OCI-LY1 (cell line): ENCODE results near the gene VPS52.

Experiments
- H2AFZ ChIP-seq: fragments of 200-600 bp; sonication (generic), shearing (Covaris generic); 2 replicates; pipeline ENCODE4 v1.6.0; 2014; ENCODE audit warnings: antibody characterized with exemption, mild to moderate bottlenecking, low read length
- H3F3A ChIP-seq: fragments of 200-600 bp; sonication (generic), shearing (Covaris generic); 2 replicates; pipeline ENCODE4 v1.6.0; 2014; ENCODE audit warnings: mild to moderate bottlenecking, antibody characterized with exemption, low read length, moderate library complexity; ENCODE audit not compliant: insufficient read depth
- H3K27ac ChIP-seq: fragments of 200-600 bp; sonication (generic); 2 replicates; pipeline ENCODE4 v1.5.1; 2014; ENCODE audit warnings: low read length, mixed run types, mild to moderate bottlenecking, low read depth; ENCODE audit not compliant: poor library complexity, severe bottlenecking
- H3K27me3 ChIP-seq: fragments of 200-600 bp; sonication (generic); 2 replicates; pipeline ENCODE4 v1.6.0; 2014; ENCODE audit warnings: antibody characterized with exemption, mild to moderate bottlenecking, low read length, moderate library complexity; ENCODE audit not compliant: insufficient read depth
- H3K36me3 ChIP-seq: fragments of 200-600 bp; sonication (generic); 2 replicates; pipeline ENCODE4 v1.6.1; 2014; ENCODE audit warnings: mild to moderate bottlenecking, antibody characterized with exemption, low read length, moderate library complexity, mixed read lengths; ENCODE audit not compliant: insufficient read depth
- H3K4me1 ChIP-seq: fragments of 200-600 bp; sonication (generic); 2 replicates; pipeline ENCODE4 v1.5.1; 2014; ENCODE audit warnings: mild to moderate bottlenecking, low read length, moderate library complexity; ENCODE audit not compliant: insufficient read depth, severe bottlenecking
- H3K4me2 ChIP-seq: fragments of 200-600 bp; sonication (generic), shearing (Covaris generic); 2 replicates; pipeline ENCODE4 v1.6.1; 2014; ENCODE audit warnings: low read length
- H3K4me3 ChIP-seq: fragments of 200-600 bp; sonication (generic); 2 replicates; pipeline ENCODE4 v1.5.1; 2014; ENCODE audit warnings: low read length, low read depth, mild to moderate bottlenecking, mixed read lengths; ENCODE audit not compliant: poor library complexity, severe bottlenecking
- H3K79me2 ChIP-seq: fragments of 200-600 bp; shearing (Covaris generic); 2 replicates; pipeline ENCODE4 v1.6.1; 2016; ENCODE audit warnings: mixed run types, low read length, mixed read lengths; ENCODE audit not compliant: insufficient read depth
- H3K9ac ChIP-seq: fragments of 200-600 bp; sonication (generic), shearing (Covaris generic); 2 replicates; pipeline ENCODE4 v1.6.1; 2014; ENCODE audit warnings: mild to moderate bottlenecking, low read length, mixed read lengths
- H3K9me2 ChIP-seq: fragments of 200-600 bp; sonication (generic), shearing (Covaris generic); 2 replicates; pipeline ENCODE4 v1.6.1; 2014; ENCODE audit warnings: low read depth, mild to moderate bottlenecking, low read length, mixed read lengths
- H3K9me3 ChIP-seq: fragments of 200-600 bp; shearing (Covaris generic); 2 replicates; pipeline ENCODE4 v1.6.1; 2014; ENCODE audit warnings: low read length, mixed read lengths
- H4K20me1 ChIP-seq: fragments of 200-600 bp; sonication (generic), shearing (Covaris generic); 2 replicates; pipeline ENCODE4 v1.6.0; 2016; ENCODE audit warnings: mild to moderate bottlenecking, low read length; ENCODE audit not compliant: insufficient read depth
- EZH2 ChIP-seq: fragments of 200-600 bp; sonication (generic), shearing (Covaris generic); IDR thresholded peaks from 2 replicates; pipeline ENCODE4 v1.8.0; 2017; ENCODE audit warnings: borderline replicate concordance, mixed run types, mild to moderate bottlenecking, antibody characterized with exemption, low read length, moderate library complexity, mixed read lengths
- TF ChIP-seq, protein P1 (sequence below): fragments of 200-600 bp; sonication (generic), shearing (Covaris generic); IDR thresholded peaks from 2 replicates; pipeline ENCODE4 v1.5.1; 2017; ENCODE audit warnings: mild to moderate bottlenecking, antibody characterized with exemption, low read length, moderate library complexity, mixed read lengths

The VPS52 gene

DNA sequence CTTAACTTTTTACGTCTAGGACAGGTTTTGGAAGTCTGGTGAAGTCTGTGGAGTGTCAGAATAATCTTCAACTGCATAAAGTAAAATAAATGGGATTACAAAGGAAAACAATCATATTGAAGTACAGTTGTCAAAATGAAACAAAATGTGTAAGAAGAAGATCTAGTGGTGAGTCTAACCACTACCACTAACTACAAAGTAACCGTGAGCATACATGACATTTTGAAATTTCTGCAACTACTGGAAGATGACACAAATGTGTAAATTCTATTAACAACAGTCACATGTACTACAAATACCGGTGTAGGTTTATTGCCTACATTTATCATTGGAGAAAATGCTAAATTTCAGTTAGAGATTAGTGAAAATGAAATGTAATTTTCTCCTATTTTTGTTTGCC lies 29.7 kb downstream of the VPS52 start:
- no peak overlapping the region for H3K4me3 ChIP-seq
- H3K36me3 ChIP-seq = no peaks in the 10 kb centered on the region
- H3K9me2 ChIP-seq = no peaks in the 10 kb centered on the region
- H2AFZ ChIP-seq = no peak overlapping the region
- TF ChIP-seq EZH2 = no peak
- TF ChIP-seq, protein P1, sequence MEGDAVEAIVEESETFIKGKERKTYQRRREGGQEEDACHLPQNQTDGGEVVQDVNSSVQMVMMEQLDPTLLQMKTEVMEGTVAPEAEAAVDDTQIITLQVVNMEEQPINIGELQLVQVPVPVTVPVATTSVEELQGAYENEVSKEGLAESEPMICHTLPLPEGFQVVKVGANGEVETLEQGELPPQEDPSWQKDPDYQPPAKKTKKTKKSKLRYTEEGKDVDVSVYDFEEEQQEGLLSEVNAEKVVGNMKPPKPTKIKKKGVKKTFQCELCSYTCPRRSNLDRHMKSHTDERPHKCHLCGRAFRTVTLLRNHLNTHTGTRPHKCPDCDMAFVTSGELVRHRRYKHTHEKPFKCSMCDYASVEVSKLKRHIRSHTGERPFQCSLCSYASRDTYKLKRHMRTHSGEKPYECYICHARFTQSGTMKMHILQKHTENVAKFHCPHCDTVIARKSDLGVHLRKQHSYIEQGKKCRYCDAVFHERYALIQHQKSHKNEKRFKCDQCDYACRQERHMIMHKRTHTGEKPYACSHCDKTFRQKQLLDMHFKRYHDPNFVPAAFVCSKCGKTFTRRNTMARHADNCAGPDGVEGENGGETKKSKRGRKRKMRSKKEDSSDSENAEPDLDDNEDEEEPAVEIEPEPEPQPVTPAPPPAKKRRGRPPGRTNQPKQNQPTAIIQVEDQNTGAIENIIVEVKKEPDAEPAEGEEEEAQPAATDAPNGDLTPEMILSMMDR = no peak
- no peaks in the 10 kb centered on the region for H4K20me1 ChIP-seq
- no peak overlapping the region for H3K9ac ChIP-seq
- H3K9me3 ChIP-seq = no peaks in the 10 kb centered on the region
- no peaks in the 10 kb centered on the region for H3K4me1 ChIP-seq
- H3K27ac ChIP-seq = no peak overlapping the region
- no peaks in the 10 kb centered on the region for H3K27me3 ChIP-seq
- H3K79me2 ChIP-seq = no peaks in the 10 kb centered on the region
- no peaks in the 10 kb centered on the region for H3F3A ChIP-seq
- no peak overlapping the region for H3K4me2 ChIP-seq

DNA sequence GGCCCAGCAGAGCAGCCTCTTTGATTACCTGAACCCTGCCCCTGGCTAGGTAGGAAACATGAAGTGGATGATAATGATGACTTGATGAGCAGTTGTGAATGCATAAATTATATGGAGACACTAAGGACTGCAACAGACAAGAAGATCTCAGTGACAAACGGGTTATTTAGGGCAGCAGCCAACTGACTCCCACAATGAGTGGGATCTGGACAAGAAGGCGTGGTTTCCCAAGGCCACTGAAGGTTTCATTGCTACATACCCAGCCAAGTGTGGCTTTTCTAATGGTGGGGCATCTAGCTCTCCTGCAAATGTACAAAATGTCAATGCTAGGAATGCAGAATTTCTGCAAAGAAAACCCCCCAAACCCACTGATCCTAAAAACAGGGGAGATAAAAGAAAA lies 33.9 kb downstream of the VPS52 start:
- Histone ChIP-seq H3K9me2 (no peaks in the 10 kb centered on the region), H3K4me1 (no peaks in the 10 kb centered on the region), H3K27me3 (no peaks in the 10 kb centered on the region), H3K36me3 (no peaks in the 10 kb centered on the region), H3K4me3 (no peak overlapping the region), H3F3A (no peaks in the 10 kb centered on the region), H3K9me3 (no peaks in the 10 kb centered on the region), H3K4me2 (no peak overlapping the region), H2AFZ (no peak overlapping the region), H3K79me2 (no peaks in the 10 kb centered on the region), H3K9ac (no peak overlapping the region), H3K27ac (no peak overlapping the region), H4K20me1 (no peaks in the 10 kb centered on the region)
- no peak for TF ChIP-seq EZH2

DNA sequence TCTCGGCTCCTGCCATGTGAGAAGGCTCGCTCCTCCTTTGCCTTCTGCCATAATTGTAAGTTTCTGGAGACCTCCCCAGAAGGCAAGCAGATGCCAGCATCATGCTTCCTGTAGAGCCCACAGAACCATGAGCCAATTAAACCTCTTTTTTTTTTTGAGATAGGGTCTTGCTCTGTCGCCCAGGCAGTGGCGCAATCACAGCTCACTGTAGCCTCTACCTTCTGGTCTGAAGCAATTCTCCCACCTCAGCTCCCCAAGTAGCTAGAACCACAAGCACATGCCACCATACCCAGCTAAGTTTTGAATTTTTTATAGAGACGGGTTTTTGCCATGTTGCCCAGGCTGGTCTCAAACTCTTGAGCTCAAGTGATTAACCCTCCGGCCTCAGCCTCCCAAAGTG lies 34.8 kb downstream of the VPS52 start:
- Histone ChIP-seq H3K9ac (no peak overlapping the region), H3K4me2 (no peak overlapping the region), H3K27ac (no peak overlapping the region), H3K36me3 (no peaks in the 10 kb centered on the region), H3K4me1 (no peaks in the 10 kb centered on the region), H3K9me2 (no peaks in the 10 kb centered on the region), H3K79me2 (no peaks in the 10 kb centered on the region), H3K27me3 (peaks cover 4% of the 10 kb centered on the region; the same call in 1 of the 2 replicates), H3F3A (no peaks in the 10 kb centered on the region), H2AFZ (no peak overlapping the region), H3K9me3 (no peaks in the 10 kb centered on the region), H4K20me1 (no peaks in the 10 kb centered on the region), H3K4me3 (no peak overlapping the region)
- TF ChIP-seq EZH2 = no peak
- TF ChIP-seq, protein P1 = no peak

DNA sequence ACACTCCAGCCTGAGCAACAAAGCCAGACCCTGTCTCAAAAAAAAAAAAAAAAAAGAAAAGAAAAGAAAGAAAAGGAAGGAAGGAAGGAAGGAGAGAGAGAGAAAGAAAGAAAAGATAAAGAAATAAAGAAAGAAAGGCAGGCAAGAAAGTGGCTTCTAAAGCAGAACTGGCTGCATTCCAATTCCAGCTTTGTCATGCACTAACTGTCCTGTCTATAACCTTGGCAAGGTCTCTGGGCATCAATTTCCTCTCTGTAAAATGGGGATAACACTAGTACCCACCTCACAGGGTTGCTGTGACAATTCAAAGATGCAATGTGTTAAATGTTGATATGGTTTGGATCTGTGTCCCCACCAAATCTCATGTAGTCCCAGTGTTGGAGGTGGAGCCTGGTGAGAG lies 35.3 kb downstream of the VPS52 start:
- Histone ChIP-seq H3K9ac (no peak overlapping the region), H3K36me3 (no peaks in the 10 kb centered on the region), H3K4me1 (no peaks in the 10 kb centered on the region), H3K9me2 (no peaks in the 10 kb centered on the region), H3F3A (no peaks in the 10 kb centered on the region), H3K4me2 (no peak overlapping the region), H3K4me3 (no peak overlapping the region), H3K27me3 (peaks cover 4% of the 10 kb centered on the region; the same call in 1 of the 2 replicates), H3K79me2 (no peaks in the 10 kb centered on the region), H3K27ac (no peak overlapping the region), H4K20me1 (no peaks in the 10 kb centered on the region), H2AFZ (no peak overlapping the region), H3K9me3 (no peaks in the 10 kb centered on the region)
- TF ChIP-seq, protein P1 = no peak
- no peak for TF ChIP-seq EZH2
